ENCODE results near the gene RNF113B.

DNA sequence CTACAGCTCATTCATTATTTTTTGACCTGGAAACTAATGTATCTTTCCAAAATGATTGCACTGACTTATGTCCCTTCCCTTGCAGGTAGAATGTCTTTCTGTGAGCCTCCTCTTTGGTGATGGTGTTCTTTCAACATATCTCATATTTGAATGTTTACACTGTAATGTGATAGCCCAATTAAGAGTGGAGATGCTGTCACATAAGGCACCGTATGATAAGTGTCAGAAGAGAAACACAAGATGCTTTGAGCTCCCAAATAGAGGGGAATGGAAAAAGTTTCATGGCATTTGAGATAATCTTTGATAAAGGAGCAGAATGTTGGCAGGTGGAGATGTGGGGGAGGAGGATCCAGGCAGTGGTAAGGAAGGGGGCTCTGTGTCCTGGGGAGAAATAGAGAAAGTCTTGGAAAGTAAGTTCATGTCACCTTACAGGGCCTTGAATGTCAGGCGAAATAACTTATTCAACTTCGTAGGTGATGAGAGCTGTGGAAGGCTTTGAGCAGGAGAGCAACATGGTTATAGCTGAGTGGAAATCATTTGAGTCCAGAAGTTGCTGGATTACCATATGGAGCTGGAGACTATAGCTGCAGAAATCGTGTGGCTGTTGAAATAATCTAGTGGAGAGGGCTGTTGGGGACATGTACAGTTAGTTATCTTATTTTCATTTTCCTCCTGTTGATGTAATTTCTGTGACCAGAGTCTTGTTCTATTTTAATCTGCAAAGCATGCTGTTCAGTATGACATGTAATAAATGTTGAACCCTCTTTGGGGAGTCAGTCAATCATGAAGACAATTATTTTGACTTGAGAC is 10.3 kb upstream of the RNF113B start:
- TF ChIP-seq, protein P1, sequence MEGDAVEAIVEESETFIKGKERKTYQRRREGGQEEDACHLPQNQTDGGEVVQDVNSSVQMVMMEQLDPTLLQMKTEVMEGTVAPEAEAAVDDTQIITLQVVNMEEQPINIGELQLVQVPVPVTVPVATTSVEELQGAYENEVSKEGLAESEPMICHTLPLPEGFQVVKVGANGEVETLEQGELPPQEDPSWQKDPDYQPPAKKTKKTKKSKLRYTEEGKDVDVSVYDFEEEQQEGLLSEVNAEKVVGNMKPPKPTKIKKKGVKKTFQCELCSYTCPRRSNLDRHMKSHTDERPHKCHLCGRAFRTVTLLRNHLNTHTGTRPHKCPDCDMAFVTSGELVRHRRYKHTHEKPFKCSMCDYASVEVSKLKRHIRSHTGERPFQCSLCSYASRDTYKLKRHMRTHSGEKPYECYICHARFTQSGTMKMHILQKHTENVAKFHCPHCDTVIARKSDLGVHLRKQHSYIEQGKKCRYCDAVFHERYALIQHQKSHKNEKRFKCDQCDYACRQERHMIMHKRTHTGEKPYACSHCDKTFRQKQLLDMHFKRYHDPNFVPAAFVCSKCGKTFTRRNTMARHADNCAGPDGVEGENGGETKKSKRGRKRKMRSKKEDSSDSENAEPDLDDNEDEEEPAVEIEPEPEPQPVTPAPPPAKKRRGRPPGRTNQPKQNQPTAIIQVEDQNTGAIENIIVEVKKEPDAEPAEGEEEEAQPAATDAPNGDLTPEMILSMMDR (IDR thresholded peaks at IDR 0.05; ENCODE audit: poor library complexity) = no peak
- no peak for TF ChIP-seq EZH2 (IDR thresholded peaks at IDR 0.05; ENCODE audit: borderline replicate concordance)
